Lung microvascular endothelial cell (primary cell): Measurements from ENCODE around the gene FCHSD1. TPM values are rescaled to one million over a fixed set of nuclear protein-coding genes. Genes with fewer than 3 reads are reported as not detected.
A peak's percentile ranks its signal among the peaks of the same experiment; 100 is the strongest.
"Not testable (repeated sequence)": the region's sequence is repeated elsewhere in the genome, so short reads cannot be mapped to it uniquely, and the experiment has no call there.

Experiments used
- DNase-seq, 2 donors: peaks; one replicate each; pipeline versions ENCODE4 v3.0.0 to v3.0.0-alpha.2; 2010; ENCODE audit warnings: low read depth in 2 of 2
- total RNA-seq: library from RNA; depleted of rRNA; stranded (reverse); fragments of >200 nt; gene quantifications from 2 replicates; pipeline ENCODE4 v1.2.1, GENCODE V29; 2014

FCHSD1 gene
- total RNA-seq, 1 donor from 2014 or later, result 9.3 TPM

GRCh38 chr5:141617682-141618029 lies 33.6 kb downstream of the FCHSD1 start:
- DNase-seq, result peak in 1 of 2 donors; percentile 46

GRCh38 chr5:141617128-141617527 lies 34.1 kb downstream of the FCHSD1 start:
- peak; percentile 15 to 56 for DNase-seq

DNA sequence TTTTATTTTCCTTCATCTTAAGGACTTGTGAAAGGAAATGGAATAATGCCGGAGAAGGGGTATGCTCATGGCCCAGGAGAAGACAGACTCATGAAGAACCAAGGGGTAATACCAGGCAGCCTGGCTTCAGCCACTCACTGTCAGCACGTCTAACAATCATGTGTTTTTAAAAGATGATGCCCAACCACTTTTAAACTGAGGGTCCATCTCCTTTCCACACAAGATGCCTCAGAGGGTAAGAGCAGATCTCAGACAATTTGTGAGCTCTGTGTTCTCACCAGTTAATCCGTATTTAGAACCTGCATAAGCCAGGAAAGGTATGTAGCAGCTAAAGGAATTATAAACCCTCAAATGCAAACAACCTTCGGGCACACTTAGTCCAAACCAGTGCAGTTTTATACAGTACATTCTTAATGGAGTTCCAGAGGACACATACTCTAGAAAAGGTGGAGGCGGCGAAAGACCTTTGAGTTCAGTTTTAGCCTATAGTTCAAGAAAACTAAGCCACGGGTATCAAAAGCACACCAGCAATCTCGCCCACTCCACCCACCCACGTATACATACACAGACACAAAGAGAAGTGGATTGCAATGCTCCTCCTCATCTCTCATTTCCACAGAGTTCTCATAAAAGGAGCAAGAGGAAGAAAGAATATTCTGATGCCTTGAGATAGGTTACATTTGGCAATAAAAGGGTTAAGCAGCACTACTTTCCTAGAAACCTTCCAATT lies 35.1 kb downstream of the FCHSD1 start:
- no peak for DNase-seq

DNA sequence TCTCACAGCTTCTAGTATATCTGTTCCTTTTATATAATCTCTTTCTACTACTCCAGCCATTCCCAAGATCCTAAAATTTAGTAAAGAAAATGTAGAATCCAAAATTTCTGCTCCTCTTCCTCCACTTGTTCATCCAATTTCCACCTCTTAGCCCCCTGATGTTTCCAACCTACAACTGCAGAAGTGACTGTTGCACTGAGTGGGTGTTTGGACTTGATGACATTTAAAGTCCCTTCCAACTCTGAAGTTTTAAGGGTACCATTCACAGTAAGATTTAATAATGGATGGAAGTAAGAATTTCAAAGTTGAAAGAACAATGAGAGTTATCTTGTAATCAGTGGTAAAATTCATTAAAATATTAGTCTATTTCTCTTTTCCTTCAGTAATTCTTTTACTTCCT lies 37.9 kb downstream of the FCHSD1 start:
- no peak for DNase-seq

DNA sequence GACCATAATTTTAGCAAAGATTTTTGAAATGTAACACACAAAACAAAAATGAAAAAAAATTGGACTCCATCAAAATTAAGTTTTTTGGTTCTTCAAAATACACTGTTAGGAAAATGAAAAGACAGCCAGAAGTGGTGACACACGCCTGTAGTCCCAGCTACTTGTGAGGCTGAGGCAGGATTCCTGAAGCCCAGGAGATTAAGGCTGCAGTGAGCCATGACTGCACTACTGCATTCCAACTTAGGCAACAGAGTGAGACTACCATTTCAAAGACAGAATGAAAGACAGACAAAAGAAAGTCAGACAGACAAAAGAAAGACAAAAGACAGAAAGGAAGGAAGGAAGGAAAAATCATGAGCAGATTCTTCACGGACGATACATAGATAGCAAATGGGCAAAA lies 39.9 kb downstream of the FCHSD1 start:
- DNase-seq, result no peak

- DNase-seq, result not testable (repeated sequence)
Observed at GRCh38 chr5:141609921-141610320, 41.3 kb downstream of the FCHSD1 start.

DNA sequence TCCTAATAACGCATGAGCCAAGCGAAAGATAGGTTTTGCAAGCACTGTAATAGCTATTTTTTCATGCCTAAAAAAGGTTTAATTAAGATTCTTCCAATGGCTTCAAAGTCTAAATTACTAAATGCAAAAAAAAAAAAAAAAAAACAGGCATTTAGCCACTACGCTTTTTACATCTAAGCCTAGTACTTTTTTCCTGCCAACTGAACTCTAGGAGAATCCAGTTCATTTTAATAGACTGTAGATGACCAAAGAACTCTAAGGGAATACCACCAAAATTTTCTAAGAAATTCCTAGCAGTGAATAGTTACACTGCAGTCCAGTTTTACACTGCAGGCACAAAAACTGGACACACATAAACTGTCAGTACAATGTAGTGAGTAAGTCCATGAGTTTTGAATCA lies 42.2 kb downstream of the FCHSD1 start:
- no peak for DNase-seq

DNA sequence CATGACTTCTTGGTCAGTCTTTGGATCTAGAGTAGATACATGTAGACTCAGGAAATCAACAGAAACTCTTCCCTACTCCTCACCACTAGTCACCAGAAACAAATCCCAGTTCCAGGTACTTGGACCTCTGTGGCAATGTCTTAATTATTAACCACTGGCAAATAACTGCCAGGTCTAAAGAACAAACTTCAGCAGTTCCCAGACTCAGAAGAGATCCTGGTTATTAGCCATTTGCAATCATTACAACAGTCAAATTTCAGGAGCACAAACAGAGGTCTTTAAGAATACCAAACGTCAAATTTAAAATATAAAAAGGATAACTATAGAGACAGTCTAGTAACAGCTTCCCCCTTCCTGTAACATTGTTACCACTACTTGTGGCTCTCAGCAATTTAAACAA lies 42.7 kb downstream of the FCHSD1 start:
- no peak for DNase-seq

DNA sequence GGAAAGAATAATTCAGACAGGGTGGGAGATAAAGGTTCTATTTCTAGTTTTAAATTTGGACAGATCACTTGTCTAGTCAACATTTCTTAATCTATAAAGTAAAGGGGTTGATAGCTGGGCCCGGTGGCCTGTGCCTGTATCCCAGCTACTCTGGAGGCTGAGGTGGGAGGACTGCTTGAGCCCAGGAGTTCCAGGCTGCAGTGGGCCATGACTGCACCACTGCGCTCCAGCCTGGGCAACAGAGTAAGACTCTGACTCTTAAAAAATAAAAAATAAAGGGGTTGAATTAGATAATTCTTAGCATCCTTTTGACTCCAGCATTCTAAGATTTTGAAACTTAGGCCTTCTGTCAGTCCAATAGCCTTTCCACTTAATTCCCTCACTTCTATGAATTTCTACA lies 43.2 kb downstream of the FCHSD1 start:
- DNase-seq, result no peak

DNA sequence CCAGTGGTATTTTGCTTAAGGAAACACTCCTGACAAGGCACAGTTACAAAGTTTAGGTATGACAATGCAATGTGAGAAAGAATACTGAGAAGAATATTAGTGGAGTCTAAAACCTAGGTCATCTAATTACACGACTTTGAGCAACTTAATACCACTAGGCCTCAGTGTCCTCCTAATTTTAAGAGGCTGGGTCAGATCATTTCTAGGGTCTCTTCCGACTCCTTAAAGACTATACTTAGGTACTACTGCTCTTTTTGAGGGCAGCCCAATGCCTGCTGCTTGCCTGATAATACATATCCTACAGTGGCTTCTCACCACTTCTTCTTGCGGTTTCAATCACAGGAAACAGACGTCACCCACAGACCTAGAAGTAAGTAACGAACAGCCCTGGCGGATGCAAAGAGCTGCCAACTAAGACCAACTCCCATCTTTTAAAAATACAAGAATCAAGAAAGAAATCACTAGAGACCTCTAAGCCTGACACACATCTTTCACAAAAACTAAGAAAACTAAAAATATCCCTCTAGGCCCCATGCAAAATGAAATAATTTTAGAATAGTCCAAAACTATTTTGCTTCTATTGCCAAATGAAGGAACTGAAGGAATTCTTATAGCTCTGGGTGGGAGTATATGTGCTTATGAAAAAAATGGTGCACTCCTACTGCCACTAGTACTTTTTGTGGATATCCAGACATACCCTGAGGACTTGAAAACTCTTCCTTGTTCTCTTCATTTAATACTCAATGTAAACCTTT lies 45.5 kb downstream of the FCHSD1 start:
- peak in 1 of 2 donors; percentile 95 for DNase-seq

- DNase-seq, result peak; percentile 19 to 93
Observed at GRCh38 chr5:141603923-141604717, 47.1 kb downstream of the FCHSD1 start.

DNA sequence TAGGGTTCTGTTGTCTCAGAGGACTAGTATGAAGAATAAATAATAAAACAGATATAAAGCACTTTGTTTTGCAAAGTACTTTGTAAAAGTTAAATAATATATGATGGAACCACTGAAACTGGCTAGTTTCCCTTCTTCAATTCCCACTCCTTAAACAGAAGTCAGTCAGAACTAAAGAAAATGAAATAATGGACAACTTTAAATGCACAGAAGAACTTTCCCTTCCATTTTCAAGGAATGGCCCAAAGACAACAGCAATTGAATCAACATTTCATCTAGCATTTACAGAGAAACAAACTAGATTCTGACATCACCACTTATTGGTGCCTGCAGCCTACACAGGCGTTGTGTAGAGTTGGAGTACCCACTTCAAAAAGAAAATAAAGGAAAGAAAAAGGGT lies 48.6 kb downstream of the FCHSD1 start:
- no peak for DNase-seq

GRCh38 chr5:141598391-141599345 lies 52.5 kb downstream of the FCHSD1 start:
- DNase-seq, result peak in 1 of 2 donors; percentile 22

- DNase-seq, result no peak
Observed at GRCh38 chr5:141597814-141598213, 53.4 kb downstream of the FCHSD1 start.

- DNase-seq, result peak in 1 of 2 donors; percentile 19
Observed at GRCh38 chr5:141597394-141597793, 53.8 kb downstream of the FCHSD1 start.

GRCh38 chr5:141596867-141597266 lies 54.4 kb downstream of the FCHSD1 start:
- no peak for DNase-seq

DNA sequence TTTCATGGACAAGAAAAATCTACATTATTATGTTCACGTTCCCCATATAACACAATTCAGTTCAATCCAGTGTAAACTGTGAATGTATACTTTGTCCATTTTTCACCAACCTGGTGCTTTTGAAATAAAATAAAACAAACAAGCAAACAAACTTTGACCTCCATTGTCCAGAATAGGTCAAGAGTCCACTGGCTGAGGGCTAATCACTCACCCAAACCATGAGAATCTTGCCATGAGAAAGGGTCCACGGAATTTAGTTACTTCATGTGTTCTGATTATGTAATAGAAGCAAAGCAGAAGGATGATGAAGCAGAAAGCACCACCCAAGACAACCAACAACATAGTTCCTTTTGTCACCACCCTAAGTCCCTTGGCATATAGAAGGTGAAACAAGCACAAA lies 61.1 kb downstream of the FCHSD1 start:
- no peak for DNase-seq
